Testis (tissue), 3 donors: Measurements from ENCODE around the gene PRKRIP1. TPM values are rescaled to one million over a fixed set of nuclear protein-coding genes. Genes with fewer than 3 reads are reported as not detected.

Experiments
- DNase-seq: peaks from one replicate; pipeline ENCODE4 v3.0.0-alpha.2; 2019
- H3K27ac ChIP-seq, 2 donors: fragments of 200-600 bp; sonication (generic); one replicate each; pipeline ENCODE4 v1.5.1; 2019
- H3K27me3 ChIP-seq: fragments of 200-600 bp; sonication (generic); one replicate; pipeline ENCODE4 v1.5.1; 2019
- H3K36me3 ChIP-seq: fragments of 200-600 bp; sonication (generic); one replicate; pipeline ENCODE4 v1.5.1; 2017; ENCODE audit warnings: low read depth; ENCODE audit errors: missing control alignments
- H3K4me1 ChIP-seq: fragments of 200-600 bp; sonication (generic); one replicate; pipeline ENCODE4 v1.5.1; 2019
- H3K4me3 ChIP-seq, 2 donors: fragments of 200-600 bp; sonication (generic); one replicate each; pipeline ENCODE4 v1.5.1; 2017 to 2019
- H3K9me3 ChIP-seq: fragments of 200-600 bp; sonication (generic); one replicate; pipeline ENCODE4 v1.5.1; 2017
- CTCF ChIP-seq, 3 experiments: fragments of 450-650 bp in 2 of 3; fragments of 200-600 bp in 1 of 3; sonication (generic) in 1 of 3; IDR thresholded peaks; one replicate each; pipeline ENCODE4 v1.5.1; 2016 to 2019; ENCODE audit warnings: antibody characterized with exemption in 3 of 3, mild to moderate bottlenecking in 2 of 3, moderate library complexity in 1 of 3
- POLR2A ChIP-seq: fragments of 450-650 bp; IDR thresholded peaks from one replicate; pipeline ENCODE4 v1.6.1; 2017; ENCODE audit warnings: antibody characterized with exemption, mild to moderate bottlenecking, moderate library complexity
- WGBS, 2 donors: methylation state at CpG; one replicate each; pipeline ENCODE4 v1.1.5; 2018; 5-methylcytosine and 5-hydroxymethylcytosine counted together
- intact Hi-C: fragments of 100-400 bp; cut with DNase I; formaldehyde crosslinking; loops from one replicate; pipeline ENCODE4 v1.15.1; 2023; ENCODE audit warnings: low total_unique reads
- polyA plus RNA-seq: library from polyadenylated mRNA; stranded (reverse); fragments of 350-450 nt; fragmentation: Illumina TruSeq; extraction: RNeasy Lipid Tissue Mini Kit (QIAGEN cat#74804); gene quantifications from one replicate; pipeline ENCODE4 v1.2.3, GENCODE V29; 2014; ENCODE audit warnings: low read depth, low replicate concordance; ENCODE audit not compliant: insufficient read depth
- total RNA-seq, 2 donors: library from RNA; depleted of rRNA; stranded (reverse); fragments of >200 nt; gene quantifications; one replicate each; pipeline ENCODE4 v1.2.3, GENCODE V29; 2016

The PRKRIP1 gene
- total and polyA plus RNA-seq, 3 donors from 2014 or later, result 50.8 to 71.1 (median 52.5) TPM

- DNase-seq, result no peak
- Histone ChIP-seq H3K36me3 (no peaks in the 10 kb centered on the region), H3K27ac (no peak overlapping the region), H3K4me1 (peaks cover 6% of the 10 kb centered on the region), H3K9me3 (no peaks in the 10 kb centered on the region), H3K27me3 (no peaks in the 10 kb centered on the region), H3K4me3 (no peak overlapping the region)
- intact Hi-C loops, result no loop called here
- 62 to 63% methylated on average over 17 of the region's 17 CpGs for WGBS, 2 donors
- TF ChIP-seq CTCF (IDR thresholded peaks at IDR 0.05), result no peak
These were observed 35.6 kb downstream of the PRKRIP1 start for GRCh38 chr7:102431617-102432298.

GRCh38 chr7:102432442-102433218, 36.5 kb downstream of the PRKRIP1 start:
- H3K9me3 ChIP-seq, result no peaks in the 10 kb centered on the region
- H3K4me1 ChIP-seq, result peaks cover 6% of the 10 kb centered on the region
- H3K36me3 ChIP-seq, result no peaks in the 10 kb centered on the region
- TF ChIP-seq POLR2A (no peak), CTCF (IDR thresholded peaks at IDR 0.05) (no peak)
- intact Hi-C loops, result no loop called here
- no peak for DNase-seq
- peak overlapping the region in 1 of 2 donors; percentile 64 for H3K27ac ChIP-seq
- H3K4me3 ChIP-seq, result peak overlapping the region; percentile 71 to 73
- 26 to 31% methylated on average over 23 to 25 of the region's 27 CpGs for WGBS, 2 donors
- H3K27me3 ChIP-seq, result no peaks in the 10 kb centered on the region

GRCh38 chr7:102433219-102434038, 37.3 kb downstream of the PRKRIP1 start, which contains the start of gene ORAI2:
Gene ORAI2, plus strand, starts transcription at chr7:102433575. Its CDS starts 5,382 bp downstream, at chr7:102438957.
- WGBS, 2 donors, result 0 to 1% methylated on average over 4 to 44 of the region's 90 CpGs
- Histone ChIP-seq H3K27ac (peak within 1 kb of the TSS in 1 of 2 donors; percentile 64), H3K4me1 (peaks cover 6% of the 10 kb centered on the region), H3K27me3 (no peaks in the 10 kb centered on the region), H3K36me3 (no peaks in the 10 kb centered on the region), H3K4me3 (peak within 1 kb of the TSS; percentile 71 to 73), H3K9me3 (no peaks in the 10 kb centered on the region)
- intact Hi-C loops, result no loop called here
- TF ChIP-seq POLR2A (no peak), CTCF (IDR thresholded peaks at IDR 0.05) (no peak)
- DNase-seq, result peak; percentile 83

GRCh38 chr7:102434039-102434486, 37.9 kb downstream of the PRKRIP1 start:
- TF ChIP-seq CTCF (IDR thresholded peaks at IDR 0.05) (no peak), POLR2A (no peak)
- DNase-seq, result no peak
- Histone ChIP-seq H3K9me3 (no peaks in the 10 kb centered on the region), H3K27me3 (no peaks in the 10 kb centered on the region), H3K4me3 (peak overlapping the region; percentile 71 to 73), H3K4me1 (peaks cover 6% of the 10 kb centered on the region), H3K27ac (no peak overlapping the region), H3K36me3 (no peaks in the 10 kb centered on the region)
- WGBS, 2 donors, result 29 to 30% methylated on average over 9 of the region's 9 CpGs
- intact Hi-C loops, result no loop called here
